CD4-positive, alpha-beta T cell (primary cell): ENCODE results near the gene MGA. TPM values are rescaled to one million over a fixed set of nuclear protein-coding genes. Genes with fewer than 3 reads are reported as not detected.
A peak's percentile ranks its signal among the peaks of the same experiment; 100 is the strongest.

Source experiments
- ATAC-seq: fragments of 200-7000 bp; cut with Tn5 transposase; one replicate; pipeline ENCODE4 v1.10.0; 2022; ENCODE audit warnings: mild to moderate bottlenecking; ENCODE audit not compliant: poor library complexity
- CTCF ChIA-PET: fragments of 350-600 bp; sonication (Branson Sonifier 250); formaldehyde crosslinking; loops from one replicate; lab custom pipeline; 2021; ENCODE audit warnings: antibody characterized with exemption, inconsistent platforms; lab: Charles Lee
- POLR2A ChIA-PET: fragments of 350-600 bp; sonication (Branson Sonifier 250); formaldehyde crosslinking; loops from one replicate; lab custom pipeline; 2021; ENCODE audit warnings: antibody characterized with exemption, inconsistent platforms; lab: Charles Lee
- DNase-seq, 14 experiments: peaks; one replicate each; pipeline ENCODE4 v3.0.0-alpha.2; 2013 to 2020; ENCODE audit warnings: mixed read lengths in 2 of 14
- H3K27ac ChIP-seq, 2 donors: one replicate each; pipeline versions ENCODE4 v1.5.1 to v1.7.0; 2013; ENCODE audit warnings: low read length in 2 of 2, low read depth in 1 of 2, mild to moderate bottlenecking in 1 of 2
- H3K27me3 ChIP-seq, 2 experiments: 1 replicate in 1 of 2; 2 replicates in 1 of 2; pipeline versions ENCODE4 v1.6.1 to v1.7.0; 2013; ENCODE audit warnings: low read length in 2 of 2, control low read depth in 1 of 2, mild to moderate bottlenecking in 1 of 2, moderate library complexity in 1 of 2; ENCODE audit not compliant: insufficient read depth in 2 of 2, control insufficient read depth in 1 of 2
- H3K36me3 ChIP-seq: one replicate; pipeline ENCODE4 v1.6.1; 2013; ENCODE audit warnings: low read length, control low read depth; ENCODE audit not compliant: insufficient read depth
- H3K4me1 ChIP-seq: one replicate; pipeline ENCODE4 v1.6.1; 2013; ENCODE audit warnings: low read length, control low read depth; ENCODE audit not compliant: insufficient read depth
- H3K4me3 ChIP-seq: one replicate; pipeline ENCODE4 v1.5.1; 2013; ENCODE audit warnings: mild to moderate bottlenecking, low read length, moderate library complexity
- H3K9me3 ChIP-seq, 2 experiments: 1 replicate in 1 of 2; 2 replicates in 1 of 2; pipeline versions ENCODE4 v1.6.1 to v1.7.0; 2013; ENCODE audit warnings: low read length in 2 of 2, mild to moderate bottlenecking in 2 of 2, control low read depth in 1 of 2, moderate library complexity in 1 of 2; ENCODE audit not compliant: control insufficient read depth in 1 of 2, insufficient read depth in 1 of 2
- H3K27ac Mint-ChIP-seq: one replicate; pipeline ENCODE4 v1.8.0; 2020; ENCODE audit warnings: mixed read lengths
- H3K27me3 Mint-ChIP-seq: one replicate; pipeline ENCODE4 v1.8.0; 2021; ENCODE audit warnings: mixed read lengths
- H3K36me3 Mint-ChIP-seq: one replicate; pipeline ENCODE4 v1.8.0; 2021; ENCODE audit warnings: low read depth, mixed read lengths
- H3K4me1 Mint-ChIP-seq: one replicate; pipeline ENCODE4 v1.8.0; 2021; ENCODE audit warnings: low read depth, mixed read lengths
- H3K4me3 Mint-ChIP-seq: one replicate; pipeline ENCODE4 v1.8.0; 2020; ENCODE audit warnings: mild to moderate bottlenecking, mixed read lengths
- H3K9me3 Mint-ChIP-seq: one replicate; pipeline ENCODE4 v1.8.0; 2020; ENCODE audit warnings: mixed read lengths
- intact Hi-C, 2 experiments: fragments of 100-400 bp; cut with DNase I in 1 of 2; cut with micrococcal nuclease in 1 of 2; formaldehyde crosslinking; loops; one replicate each; pipeline versions ENCODE4 v1.15.1 to v1.9.0; 2023 to 2025; cut with DNase I, micrococcal nuclease
- total RNA-seq, 174 experiments: library from RNA in 2 of 174; stranded (reverse) in 2 of 174; gene quantifications; one replicate each; pipeline ENCODE4 v1.2.3 and lab custom pipeline; 2021 to 2026
- TF ChIP-seq, protein P1 (sequence below): fragments of 200-600 bp; IDR thresholded peaks from one replicate; pipeline ENCODE4 v1.8.0; 2022; ENCODE audit warnings: antibody characterized with exemption, mild to moderate bottlenecking

MGA gene
- total RNA-seq, 2 experiments from 2014 or later = 31.0 to 33.9 TPM

DNA sequence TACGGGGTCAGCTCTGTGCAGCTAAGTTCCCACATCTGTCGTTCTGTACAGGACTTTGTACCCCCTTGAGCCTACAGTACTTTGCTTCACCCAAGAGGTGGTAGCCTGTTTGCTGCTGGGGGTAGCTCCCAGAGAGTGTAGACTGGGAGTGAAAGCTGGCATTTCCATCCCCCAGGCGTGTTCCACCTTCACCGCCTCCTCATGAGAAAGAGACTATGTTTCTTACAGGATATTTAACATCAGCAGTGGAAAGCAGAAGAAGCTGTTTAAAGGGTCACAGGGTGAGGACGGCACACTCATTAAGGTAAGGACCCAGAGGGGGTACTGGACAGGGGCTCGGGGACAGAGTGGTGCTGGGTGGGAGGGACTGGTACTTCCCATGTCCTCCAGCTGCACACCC, 157.6 kb downstream of the MGA start:
- ATAC-seq (no peak), DNase-seq (no peak)
- ChIA-PET CTCF (interaction anchor here (1.1 kb wide), 1 partner anchor 45 kb away, joined by 3 read pairs; no protein-coding TSS in a partner anchor), POLR2A (no interaction called here)
- H3K9me3 Mint-ChIP-seq = no peaks in the 10 kb centered on the region
- H3K27me3 ChIP-seq = no peaks in the 10 kb centered on the region
- no peak overlapping the region for H3K4me3 ChIP-seq
- H3K4me1 Mint-ChIP-seq = no peaks in the 10 kb centered on the region
- H3K4me1 ChIP-seq = no peaks in the 10 kb centered on the region
- peaks cover 77% of the 10 kb centered on the region for H3K36me3 ChIP-seq
- H3K9me3 ChIP-seq = no peaks in the 10 kb centered on the region
- intact Hi-C loops = loop anchor here in 1 of 2 experiments (10.0 kb wide), 1 partner anchor 913 kb away; no protein-coding TSS in a partner anchor
- H3K27me3 Mint-ChIP-seq = no peaks in the 10 kb centered on the region
- H3K27ac Mint-ChIP-seq = no peak overlapping the region
- H3K27ac ChIP-seq = no peak overlapping the region
- TF ChIP-seq, protein P1, sequence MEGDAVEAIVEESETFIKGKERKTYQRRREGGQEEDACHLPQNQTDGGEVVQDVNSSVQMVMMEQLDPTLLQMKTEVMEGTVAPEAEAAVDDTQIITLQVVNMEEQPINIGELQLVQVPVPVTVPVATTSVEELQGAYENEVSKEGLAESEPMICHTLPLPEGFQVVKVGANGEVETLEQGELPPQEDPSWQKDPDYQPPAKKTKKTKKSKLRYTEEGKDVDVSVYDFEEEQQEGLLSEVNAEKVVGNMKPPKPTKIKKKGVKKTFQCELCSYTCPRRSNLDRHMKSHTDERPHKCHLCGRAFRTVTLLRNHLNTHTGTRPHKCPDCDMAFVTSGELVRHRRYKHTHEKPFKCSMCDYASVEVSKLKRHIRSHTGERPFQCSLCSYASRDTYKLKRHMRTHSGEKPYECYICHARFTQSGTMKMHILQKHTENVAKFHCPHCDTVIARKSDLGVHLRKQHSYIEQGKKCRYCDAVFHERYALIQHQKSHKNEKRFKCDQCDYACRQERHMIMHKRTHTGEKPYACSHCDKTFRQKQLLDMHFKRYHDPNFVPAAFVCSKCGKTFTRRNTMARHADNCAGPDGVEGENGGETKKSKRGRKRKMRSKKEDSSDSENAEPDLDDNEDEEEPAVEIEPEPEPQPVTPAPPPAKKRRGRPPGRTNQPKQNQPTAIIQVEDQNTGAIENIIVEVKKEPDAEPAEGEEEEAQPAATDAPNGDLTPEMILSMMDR = no peak
- no peak overlapping the region for H3K4me3 Mint-ChIP-seq
- peaks cover 80% of the 10 kb centered on the region for H3K36me3 Mint-ChIP-seq

DNA sequence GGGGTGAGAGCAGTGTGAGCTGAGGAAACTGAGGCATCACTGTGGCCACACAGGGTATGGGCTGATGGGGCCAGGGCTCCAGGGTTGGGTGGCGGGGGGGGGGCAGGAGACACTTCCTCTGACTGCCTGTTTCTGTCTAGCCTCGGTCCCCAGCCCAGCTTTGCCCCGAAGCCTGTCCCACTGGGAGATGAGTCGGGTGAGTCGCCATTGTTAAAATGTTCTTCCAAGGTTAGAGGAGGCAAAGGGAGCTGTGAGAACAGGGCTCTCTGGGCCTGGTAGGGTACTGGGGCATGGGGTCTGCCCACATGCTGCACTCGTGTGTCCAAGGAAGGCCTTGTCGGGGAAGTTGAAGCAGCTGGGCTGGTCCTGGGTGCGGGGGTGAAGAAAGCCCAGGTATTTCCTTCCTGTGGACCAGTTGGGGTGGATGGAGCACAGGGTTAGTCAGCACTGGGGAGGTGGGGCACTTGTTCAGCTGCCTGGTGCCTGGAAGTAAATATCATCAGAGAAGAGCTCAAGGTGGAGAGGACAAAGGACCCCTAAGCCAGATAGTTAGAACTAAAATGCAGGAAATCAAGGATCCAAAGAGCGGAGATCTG, 159.3 kb downstream of the MGA start:
- H3K36me3 ChIP-seq = peaks cover 78% of the 10 kb centered on the region
- Mint-ChIP-seq H3K9me3 (no peaks in the 10 kb centered on the region), H3K4me1 (no peaks in the 10 kb centered on the region), H3K27ac (no peak overlapping the region), H3K27me3 (no peaks in the 10 kb centered on the region), H3K4me3 (no peak overlapping the region), H3K36me3 (peaks cover 76% of the 10 kb centered on the region)
- ChIA-PET POLR2A (no interaction called here), CTCF (interaction anchor here (1.2 to 2.3 kb wide), 2 partner anchors 47 to 85 kb away, joined by 3 to 5 read pairs; no protein-coding TSS in a partner anchor)
- intact Hi-C loops = loop anchor here in 1 of 2 experiments (10.0 kb wide), 1 partner anchor 915 kb away; no protein-coding TSS in a partner anchor
- no peak overlapping the region for H3K4me3 ChIP-seq
- DNase-seq = peak in 1 of 14 experiments; percentile 6
- no peaks in the 10 kb centered on the region for H3K4me1 ChIP-seq
- no peak for ATAC-seq
- H3K27me3 ChIP-seq = no peaks in the 10 kb centered on the region
- H3K9me3 ChIP-seq = no peaks in the 10 kb centered on the region
- H3K27ac ChIP-seq = no peak overlapping the region
- TF ChIP-seq, protein P1 = no peak

GRCh38 chr15:41820791-41821423, 160.7 kb downstream of the MGA start:
- no peak overlapping the region for H3K4me3 ChIP-seq
- H3K9me3 ChIP-seq = no peaks in the 10 kb centered on the region
- TF ChIP-seq, protein P1 = no peak
- CTCF ChIA-PET = interaction anchor here (2.3 kb wide), 1 partner anchor 48 kb away, joined by 5 read pairs; no protein-coding TSS in a partner anchor
- no peaks in the 10 kb centered on the region for H3K27me3 ChIP-seq
- no peaks in the 10 kb centered on the region for H3K4me1 ChIP-seq
- Mint-ChIP-seq H3K4me3 (no peak overlapping the region), H3K9me3 (no peaks in the 10 kb centered on the region), H3K4me1 (no peaks in the 10 kb centered on the region), H3K27ac (no peak overlapping the region), H3K36me3 (peaks cover 68% of the 10 kb centered on the region), H3K27me3 (no peaks in the 10 kb centered on the region)
- H3K36me3 ChIP-seq = peaks cover 66% of the 10 kb centered on the region
- H3K27ac ChIP-seq = no peak overlapping the region
- DNase-seq (no peak), ATAC-seq (no peak)
- intact Hi-C loops = no loop called here
- POLR2A ChIA-PET = interaction anchor here (0.6 to 1.1 kb wide), 2 partner anchors 31 to 72 kb away, joined by 3 read pairs; no protein-coding TSS in a partner anchor
